ENCODE results near the gene VPS35. TPM values are rescaled to one million over a fixed set of nuclear protein-coding genes. Genes with fewer than 3 reads are reported as not detected.

VPS35 gene
- total and polyA plus RNA-seq, 3 donors from 2014 or later, result 75.5 to 129 (median 128) TPM

DNA sequence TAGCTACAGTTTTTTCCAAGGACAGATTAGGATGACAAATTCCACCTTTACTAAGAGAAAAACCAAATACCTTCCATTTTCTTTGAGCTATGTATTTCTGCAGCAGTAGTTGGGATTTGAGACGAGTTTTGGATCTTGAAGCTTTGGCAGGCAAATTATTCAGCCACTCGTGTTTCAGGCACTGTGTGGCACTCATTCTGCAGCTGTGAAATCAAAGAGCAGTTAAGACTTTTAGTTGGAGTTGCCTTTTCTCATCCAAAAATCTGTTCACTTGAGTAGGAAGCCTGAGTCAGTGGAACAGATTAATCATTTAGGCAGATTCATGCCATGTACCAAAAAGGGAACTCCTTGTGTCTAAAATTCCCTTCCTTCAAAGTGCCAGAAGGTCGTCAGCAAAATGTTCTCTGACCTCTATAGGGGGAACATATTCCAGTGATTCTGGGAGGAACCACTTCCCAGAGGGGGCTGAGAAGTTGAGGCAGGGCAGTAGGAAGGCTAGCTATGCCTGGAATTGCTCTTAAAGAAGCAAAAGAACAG, 20.6 kb upstream of the VPS35 start:
- 55 to 59% methylated on average over 3 of the region's 3 CpGs for WGBS, 2 donors
- no peaks in the 10 kb centered on the region for H3K36me3 ChIP-seq (ENCODE audit: low read depth, missing control alignments)
- H3K27me3 ChIP-seq, result no peaks in the 10 kb centered on the region
- TF ChIP-seq, protein P1, sequence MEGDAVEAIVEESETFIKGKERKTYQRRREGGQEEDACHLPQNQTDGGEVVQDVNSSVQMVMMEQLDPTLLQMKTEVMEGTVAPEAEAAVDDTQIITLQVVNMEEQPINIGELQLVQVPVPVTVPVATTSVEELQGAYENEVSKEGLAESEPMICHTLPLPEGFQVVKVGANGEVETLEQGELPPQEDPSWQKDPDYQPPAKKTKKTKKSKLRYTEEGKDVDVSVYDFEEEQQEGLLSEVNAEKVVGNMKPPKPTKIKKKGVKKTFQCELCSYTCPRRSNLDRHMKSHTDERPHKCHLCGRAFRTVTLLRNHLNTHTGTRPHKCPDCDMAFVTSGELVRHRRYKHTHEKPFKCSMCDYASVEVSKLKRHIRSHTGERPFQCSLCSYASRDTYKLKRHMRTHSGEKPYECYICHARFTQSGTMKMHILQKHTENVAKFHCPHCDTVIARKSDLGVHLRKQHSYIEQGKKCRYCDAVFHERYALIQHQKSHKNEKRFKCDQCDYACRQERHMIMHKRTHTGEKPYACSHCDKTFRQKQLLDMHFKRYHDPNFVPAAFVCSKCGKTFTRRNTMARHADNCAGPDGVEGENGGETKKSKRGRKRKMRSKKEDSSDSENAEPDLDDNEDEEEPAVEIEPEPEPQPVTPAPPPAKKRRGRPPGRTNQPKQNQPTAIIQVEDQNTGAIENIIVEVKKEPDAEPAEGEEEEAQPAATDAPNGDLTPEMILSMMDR (IDR thresholded peaks at IDR 0.05), result no peak
- TF ChIP-seq POLR2A (IDR thresholded peaks at IDR 0.05), result no peak
- intact Hi-C loops (cut with DNase I; ENCODE audit: low total_unique reads), result no loop called here
- H3K9me3 ChIP-seq, result no peaks in the 10 kb centered on the region
- no peaks in the 10 kb centered on the region for H3K4me1 ChIP-seq
- H3K27ac ChIP-seq, result no peak overlapping the region
- no peak overlapping the region for H3K4me3 ChIP-seq
- DNase-seq, result no peak

DNA sequence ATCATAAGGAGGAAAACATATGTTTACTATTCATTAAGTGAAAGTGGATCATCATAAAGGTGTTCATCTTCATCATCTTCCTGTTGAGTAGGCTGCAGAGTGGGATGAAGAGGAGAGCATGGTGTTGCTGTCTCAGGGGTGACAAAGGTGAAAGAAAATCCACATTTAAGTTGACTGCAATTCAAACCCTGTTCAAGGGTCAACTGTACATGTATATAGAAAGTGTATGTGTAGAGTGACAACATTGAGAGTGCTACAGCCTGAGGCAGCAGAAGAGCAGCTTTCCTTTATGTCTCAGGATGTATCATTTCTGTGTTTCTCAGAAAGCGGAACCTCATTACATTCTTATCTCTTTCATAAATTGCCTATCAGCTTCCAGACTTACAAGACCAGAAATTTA, 17.7 kb upstream of the VPS35 start:
- intact Hi-C loops (cut with DNase I; ENCODE audit: low total_unique reads), result no loop called here
- no peaks in the 10 kb centered on the region for H3K36me3 ChIP-seq (ENCODE audit: low read depth, missing control alignments)
- no peak for DNase-seq
- no peak overlapping the region for H3K27ac ChIP-seq
- H3K27me3 ChIP-seq, result no peaks in the 10 kb centered on the region
- H3K9me3 ChIP-seq, result no peaks in the 10 kb centered on the region
- TF ChIP-seq POLR2A (IDR thresholded peaks at IDR 0.05), result no peak
- H3K4me1 ChIP-seq, result no peaks in the 10 kb centered on the region
- H3K4me3 ChIP-seq, result no peak overlapping the region
- 0% methylated on average over 1 of the region's 1 CpG for WGBS, 2 donors

DNA sequence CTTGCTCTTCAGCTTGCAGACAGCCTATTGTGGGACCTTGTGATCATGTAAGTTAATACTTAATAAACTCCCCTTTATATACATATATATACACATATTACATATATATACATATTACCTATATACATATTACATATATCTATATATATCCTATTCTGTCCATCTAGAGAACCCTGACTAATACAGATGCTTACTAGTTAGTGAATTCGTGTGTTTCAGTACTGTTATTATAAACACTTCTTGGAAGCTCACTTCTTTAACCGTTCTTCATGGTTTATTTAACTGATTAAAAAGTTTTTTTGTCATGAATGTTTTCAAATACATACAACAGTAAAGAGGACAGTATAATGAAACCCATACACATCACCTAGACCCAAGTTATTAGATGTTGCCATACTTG, 13.1 kb upstream of the VPS35 start:
- H3K27ac ChIP-seq, result no peak overlapping the region
- no peak for DNase-seq
- no peaks in the 10 kb centered on the region for H3K27me3 ChIP-seq
- no peak for TF ChIP-seq POLR2A (IDR thresholded peaks at IDR 0.05)
- TF ChIP-seq, protein P1 (IDR thresholded peaks at IDR 0.05), result no peak
- H3K4me3 ChIP-seq, result no peak overlapping the region
- intact Hi-C loops (cut with DNase I; ENCODE audit: low total_unique reads), result no loop called here
- H3K9me3 ChIP-seq, result no peaks in the 10 kb centered on the region
- H3K4me1 ChIP-seq, result no peaks in the 10 kb centered on the region
- WGBS, 2 donors, result 90 to 92% methylated on average over 2 of the region's 2 CpGs
- H3K36me3 ChIP-seq (ENCODE audit: low read depth, missing control alignments), result no peaks in the 10 kb centered on the region

DNA sequence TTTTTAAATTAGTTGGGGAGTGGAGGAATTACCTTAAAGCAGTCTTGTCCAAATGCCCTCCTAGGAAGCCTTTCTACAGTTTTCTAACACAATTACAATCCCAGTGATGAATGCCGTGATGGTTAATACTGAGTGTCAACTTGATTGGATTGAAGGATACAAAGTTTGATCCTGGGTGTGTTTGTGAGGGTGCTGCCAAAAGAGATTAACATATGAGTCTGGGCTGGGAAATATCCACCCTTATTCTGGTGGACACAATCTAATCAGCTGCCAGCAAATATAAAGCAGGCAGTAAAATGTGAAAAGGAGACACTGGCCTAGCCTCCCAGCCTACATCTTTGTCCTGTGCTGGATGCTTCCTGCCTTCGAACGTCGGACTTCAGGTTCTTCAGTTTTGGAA, 12.6 kb upstream of the VPS35 start:
- 80 to 81% methylated on average over 4 of the region's 4 CpGs for WGBS, 2 donors
- intact Hi-C loops (cut with DNase I; ENCODE audit: low total_unique reads), result no loop called here
- Histone ChIP-seq H3K27me3 (no peaks in the 10 kb centered on the region), H3K36me3 (ENCODE audit: low read depth, missing control alignments) (no peaks in the 10 kb centered on the region), H3K27ac (no peak overlapping the region), H3K9me3 (no peaks in the 10 kb centered on the region), H3K4me1 (no peaks in the 10 kb centered on the region), H3K4me3 (no peak overlapping the region)
- no peak for DNase-seq
- TF ChIP-seq, protein P1 (IDR thresholded peaks at IDR 0.05), result no peak
- no peak for TF ChIP-seq POLR2A (IDR thresholded peaks at IDR 0.05)

DNA sequence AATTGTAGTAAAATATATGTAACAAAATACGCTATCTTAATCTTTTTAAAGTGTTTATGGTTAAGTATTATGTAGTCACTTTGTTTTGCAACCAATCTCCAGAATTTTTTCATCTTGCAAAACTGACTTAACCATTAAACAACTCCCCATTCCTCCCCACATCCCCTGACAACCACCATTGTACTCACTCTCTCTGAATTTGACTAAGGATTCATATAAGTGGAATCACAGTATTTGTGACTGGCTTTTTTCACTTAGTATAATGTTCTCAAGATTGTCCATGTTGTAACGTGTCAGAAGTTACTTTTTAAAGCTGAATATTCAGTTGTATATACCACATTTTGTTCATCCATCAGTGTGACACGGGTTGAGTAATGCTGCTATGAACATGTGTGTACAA, 11.1 kb upstream of the VPS35 start:
- no peak overlapping the region for H3K4me3 ChIP-seq
- no peaks in the 10 kb centered on the region for H3K27me3 ChIP-seq
- H3K36me3 ChIP-seq (ENCODE audit: low read depth, missing control alignments), result no peaks in the 10 kb centered on the region
- no peaks in the 10 kb centered on the region for H3K4me1 ChIP-seq
- intact Hi-C loops (cut with DNase I; ENCODE audit: low total_unique reads), result no loop called here
- H3K9me3 ChIP-seq, result no peaks in the 10 kb centered on the region
- TF ChIP-seq, protein P1 (IDR thresholded peaks at IDR 0.05), result no peak
- TF ChIP-seq POLR2A (IDR thresholded peaks at IDR 0.05), result no peak
- H3K27ac ChIP-seq, result no peak overlapping the region
- DNase-seq, result no peak
- 93 to 94% methylated on average over 3 of the region's 3 CpGs for WGBS, 2 donors
